ENCODE results near the gene FGB.
"Not testable (repeated sequence)": the region's sequence is repeated elsewhere in the genome, so short reads cannot be mapped to it uniquely, and the experiment has no call there.

FGB gene

DNA sequence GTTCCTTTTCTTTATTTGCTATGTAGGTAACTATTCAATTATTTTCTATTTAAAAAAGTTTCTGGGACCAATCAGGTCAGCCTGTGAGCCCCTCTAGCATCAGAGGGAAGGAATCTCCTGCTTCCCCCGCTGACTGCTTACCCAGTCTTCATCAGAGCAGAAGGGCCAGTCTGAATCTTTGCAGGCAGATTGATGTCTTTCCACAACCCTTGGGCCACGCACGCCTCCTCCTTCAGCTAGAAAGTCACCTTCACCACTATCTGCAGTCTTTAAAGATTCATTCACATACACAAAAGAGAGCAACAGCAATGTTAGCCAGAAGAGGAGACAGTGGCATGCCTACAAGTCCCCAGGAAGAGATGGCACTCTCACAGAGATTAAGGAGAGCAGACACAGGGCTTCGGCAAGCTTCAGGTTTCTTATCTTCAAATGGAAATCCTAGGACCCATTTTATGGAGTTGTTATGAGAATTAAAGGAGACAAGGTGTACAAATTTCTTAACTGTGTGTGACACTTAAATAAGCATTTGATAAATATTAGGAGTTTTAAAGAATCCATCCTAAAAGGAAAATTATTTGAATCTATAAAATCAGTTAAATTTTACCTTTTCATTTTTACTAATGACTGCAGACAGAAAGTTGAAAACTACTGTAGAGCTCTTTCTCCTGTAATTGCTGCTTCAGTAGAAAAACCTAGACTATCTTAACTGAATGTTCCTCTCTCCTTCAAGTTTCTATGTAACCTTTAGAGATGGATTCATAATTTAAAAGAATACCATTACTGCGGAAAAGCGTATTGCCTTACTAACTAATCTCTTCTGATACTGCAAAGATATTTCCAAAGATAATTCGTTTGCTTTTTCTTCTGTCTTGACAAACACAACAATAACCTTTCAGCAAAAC, 26.7 kb downstream of the FGB start:
- no peak for DNase-seq (ENCODE audit: low read depth in 1 of 2, low spot score in 1 of 2)
- no peak for TF ChIP-seq JUND (IDR thresholded peaks at IDR 0.05; ENCODE audit: low read depth)
- in situ Hi-C loops (cut with HindIII; ENCODE audit: low pct_unique_long_range_greater_than_20kb, low sequenced_read_pairs): no loop called here

DNA sequence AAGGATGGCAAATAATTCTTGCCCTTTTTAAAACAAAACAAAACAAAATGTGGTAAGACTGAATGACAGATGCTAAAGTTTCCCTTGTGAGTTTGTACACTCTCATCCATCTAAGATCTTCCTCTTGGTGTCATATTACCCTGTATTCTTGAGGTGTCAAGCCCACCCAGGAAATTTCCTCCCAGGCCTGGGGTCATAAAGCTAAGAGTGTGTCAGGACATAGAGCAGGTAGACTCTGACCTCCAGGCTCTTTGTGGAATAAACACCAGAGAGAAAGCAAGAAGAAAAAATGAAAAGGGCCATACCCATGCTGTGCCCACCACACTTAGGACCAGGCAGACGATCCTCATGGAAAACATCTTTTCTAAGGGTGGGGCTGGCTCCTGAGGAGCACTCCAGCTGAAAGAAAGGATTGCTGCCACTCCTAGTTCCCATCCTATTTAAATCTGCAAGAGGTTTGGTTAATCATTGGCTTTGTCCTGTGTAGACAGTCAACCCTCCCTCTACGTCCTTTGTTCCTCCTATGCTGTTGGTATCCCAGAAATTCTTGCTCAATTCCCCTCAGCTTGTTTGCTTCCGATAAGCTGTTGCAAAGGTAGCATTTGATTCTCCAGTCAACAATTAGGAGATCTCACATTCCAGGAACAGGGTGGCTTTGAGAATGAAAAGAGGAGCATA, 27.7 kb downstream of the FGB start, which contains the start of gene FGA:
Gene FGA (minus strand): TSS at position 414 of the 678 bp plus-strand sequence. CDS start 55 bp downstream, at position 359.
- DNase-seq (ENCODE audit: low read depth in 1 of 2, low spot score in 1 of 2): no peak
- in situ Hi-C loops (cut with HindIII; ENCODE audit: low pct_unique_long_range_greater_than_20kb, low sequenced_read_pairs): no loop called here
- TF ChIP-seq JUND (IDR thresholded peaks at IDR 0.05; ENCODE audit: low read depth): no peak

DNA sequence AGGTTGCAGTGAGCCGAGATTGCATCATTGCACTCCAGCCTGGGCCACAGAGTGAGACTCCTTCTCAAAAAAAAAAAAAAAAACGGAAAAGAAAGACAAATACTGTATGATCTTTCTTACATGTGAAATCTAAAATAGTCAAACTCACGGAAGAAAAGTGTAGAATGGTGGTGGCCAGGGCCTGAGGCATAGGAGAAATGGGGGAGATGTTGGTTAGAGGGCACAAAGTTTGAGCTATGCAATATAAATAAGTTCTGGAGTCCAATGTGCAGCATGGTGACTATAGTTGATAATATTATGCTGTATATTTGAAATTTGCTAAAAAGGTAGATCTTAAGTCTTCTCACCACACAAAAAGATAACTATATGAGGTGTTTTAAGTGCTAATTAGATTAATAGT, 29.1 kb downstream of the FGB start:
- DNase-seq (ENCODE audit: low read depth in 1 of 2, low spot score in 1 of 2): no peak
- in situ Hi-C loops (cut with HindIII; ENCODE audit: low pct_unique_long_range_greater_than_20kb, low sequenced_read_pairs): no loop called here
- no peak for TF ChIP-seq JUND (IDR thresholded peaks at IDR 0.05; ENCODE audit: low read depth)

DNA sequence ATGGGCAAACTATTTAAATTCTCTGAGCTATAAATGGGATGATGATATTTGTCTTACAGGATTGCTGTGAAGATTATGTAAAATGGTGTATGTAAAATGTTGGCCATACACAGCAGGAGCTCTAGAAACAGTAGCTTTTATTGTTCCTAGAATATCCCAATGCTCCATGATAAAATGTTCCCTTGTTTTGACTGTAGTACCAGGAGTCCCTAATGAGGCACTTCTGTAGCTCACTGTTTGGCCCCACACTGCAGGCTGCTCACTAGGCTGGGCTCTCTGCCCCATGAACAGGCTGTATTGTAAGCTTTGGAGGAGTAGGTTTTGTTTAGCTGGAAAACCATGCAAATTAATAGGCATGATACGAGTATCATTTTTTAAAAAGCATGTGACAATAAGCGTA, 31.1 kb downstream of the FGB start:
- DNase-seq (ENCODE audit: low read depth in 1 of 2, low spot score in 1 of 2): no peak
- in situ Hi-C loops (cut with HindIII; ENCODE audit: low pct_unique_long_range_greater_than_20kb, low sequenced_read_pairs): no loop called here
- TF ChIP-seq JUND (IDR thresholded peaks at IDR 0.05; ENCODE audit: low read depth): no peak

DNA sequence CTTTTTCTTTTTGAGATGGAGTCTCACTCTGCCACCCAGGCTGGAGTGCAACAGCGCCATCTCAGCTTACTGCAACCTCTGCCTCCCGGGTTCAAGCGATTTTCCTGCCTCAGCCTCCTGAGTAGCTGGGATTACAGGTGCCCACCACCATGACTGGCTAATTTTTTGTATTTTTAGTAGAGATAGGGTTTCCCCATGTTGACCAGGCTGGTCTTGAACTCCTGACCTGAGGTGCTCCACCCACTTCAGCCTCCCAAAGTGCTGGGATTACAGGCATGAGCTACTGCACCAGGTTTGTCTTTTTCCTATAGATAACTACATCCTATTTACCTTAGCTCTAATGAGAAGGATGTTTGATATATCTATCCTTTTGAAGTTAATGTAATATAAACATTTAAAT, 31.5 kb downstream of the FGB start:
- DNase-seq (ENCODE audit: low read depth in 1 of 2, low spot score in 1 of 2); in situ Hi-C loops (cut with HindIII; ENCODE audit: low pct_unique_long_range_greater_than_20kb, low sequenced_read_pairs): not testable (repeated sequence)

DNA sequence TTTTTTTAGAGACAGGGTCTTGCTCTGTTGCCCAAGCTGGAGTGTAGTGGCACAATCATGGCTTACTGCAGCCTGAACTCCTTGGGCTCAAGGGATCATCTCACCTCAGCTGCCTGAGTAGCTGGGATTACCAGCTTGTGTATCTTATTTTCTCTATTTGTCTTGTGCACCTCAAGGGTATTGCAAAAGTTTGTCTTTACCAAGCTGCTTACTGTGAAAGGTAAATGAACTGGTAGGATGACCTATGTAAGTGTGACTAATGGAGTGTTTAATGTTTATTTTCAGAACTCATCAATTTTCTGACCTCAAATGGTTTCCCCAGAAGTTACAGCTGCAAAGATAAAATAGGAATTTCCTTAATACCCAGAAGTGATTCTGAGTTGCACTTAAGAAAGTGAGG, 33.0 kb downstream of the FGB start:
- in situ Hi-C loops (cut with HindIII; ENCODE audit: low pct_unique_long_range_greater_than_20kb, low sequenced_read_pairs): no loop called here
- DNase-seq (ENCODE audit: low read depth in 1 of 2, low spot score in 1 of 2): peak in 1 of 2 experiments; percentile 59
- no peak for TF ChIP-seq JUND (IDR thresholded peaks at IDR 0.05; ENCODE audit: low read depth)

DNA sequence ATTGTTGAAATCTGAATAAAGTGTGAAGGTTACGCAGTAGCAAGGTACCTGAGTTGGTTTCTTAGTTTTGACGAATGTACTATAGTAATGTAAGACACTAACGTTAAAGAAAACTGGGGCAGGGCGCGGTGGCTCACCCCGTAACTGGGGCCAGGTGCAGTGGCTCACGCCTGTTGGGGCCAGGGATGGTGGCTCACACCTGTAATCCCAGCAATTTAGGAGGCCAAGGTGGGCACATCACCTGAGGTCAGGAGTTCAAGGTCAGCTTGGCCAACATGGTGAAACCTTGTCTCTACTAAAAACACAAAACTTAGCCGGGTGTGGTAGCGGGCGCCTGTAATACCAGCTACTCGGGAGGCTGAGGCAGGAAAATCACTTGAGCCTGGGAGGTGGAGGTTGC, 34.5 kb downstream of the FGB start:
- DNase-seq (ENCODE audit: low read depth in 1 of 2, low spot score in 1 of 2); in situ Hi-C loops (cut with HindIII; ENCODE audit: low pct_unique_long_range_greater_than_20kb, low sequenced_read_pairs): not testable (repeated sequence)

DNA sequence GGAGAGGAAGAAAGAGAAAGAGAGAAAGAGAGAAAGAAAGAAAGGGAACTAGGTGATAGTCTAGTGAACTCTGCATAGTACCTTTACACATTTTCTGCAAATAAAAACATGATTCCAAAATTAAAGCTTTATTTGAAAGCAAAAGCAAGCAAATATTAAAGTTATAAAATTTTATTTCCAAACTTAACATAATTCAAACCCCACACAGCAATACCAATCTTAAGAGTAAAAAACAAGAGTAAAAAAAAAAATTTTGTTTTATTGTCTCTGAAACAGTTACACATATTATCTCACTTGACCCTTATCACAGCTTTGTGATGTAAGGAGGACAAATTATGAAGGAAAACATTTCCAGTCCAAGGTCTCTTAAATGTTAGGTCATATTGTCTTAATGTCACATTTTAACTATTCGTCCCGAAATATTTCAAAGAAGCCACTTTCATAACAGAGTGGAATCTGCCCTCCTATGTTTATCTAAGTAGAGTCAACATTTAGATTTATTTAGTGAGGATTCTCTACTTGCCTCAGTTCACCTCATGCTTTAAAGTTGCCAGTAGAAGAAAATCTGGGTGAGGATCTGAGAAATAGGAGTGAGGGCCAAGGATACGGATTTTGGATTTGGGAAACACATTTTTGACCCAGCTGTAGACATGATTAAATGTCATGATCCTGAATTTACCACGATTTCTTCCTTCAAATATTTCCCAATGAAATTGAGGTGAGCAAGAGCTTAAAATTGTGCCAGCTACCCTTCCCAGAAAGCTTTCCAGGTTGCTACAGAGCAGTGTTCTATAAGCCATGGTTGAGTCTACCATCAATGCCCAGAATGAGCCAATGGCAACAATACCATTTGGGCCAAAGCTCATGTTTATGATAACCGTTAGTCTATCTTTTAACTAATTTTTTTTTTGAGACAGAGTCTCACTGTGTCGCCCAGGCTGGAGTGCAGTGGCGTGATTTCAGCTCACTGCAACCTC, 35.3 kb downstream of the FGB start:
- in situ Hi-C loops (cut with HindIII; ENCODE audit: low pct_unique_long_range_greater_than_20kb, low sequenced_read_pairs): no loop called here
- no peak for TF ChIP-seq JUND (IDR thresholded peaks at IDR 0.05; ENCODE audit: low read depth)
- DNase-seq (ENCODE audit: low read depth in 1 of 2, low spot score in 1 of 2): no peak

DNA sequence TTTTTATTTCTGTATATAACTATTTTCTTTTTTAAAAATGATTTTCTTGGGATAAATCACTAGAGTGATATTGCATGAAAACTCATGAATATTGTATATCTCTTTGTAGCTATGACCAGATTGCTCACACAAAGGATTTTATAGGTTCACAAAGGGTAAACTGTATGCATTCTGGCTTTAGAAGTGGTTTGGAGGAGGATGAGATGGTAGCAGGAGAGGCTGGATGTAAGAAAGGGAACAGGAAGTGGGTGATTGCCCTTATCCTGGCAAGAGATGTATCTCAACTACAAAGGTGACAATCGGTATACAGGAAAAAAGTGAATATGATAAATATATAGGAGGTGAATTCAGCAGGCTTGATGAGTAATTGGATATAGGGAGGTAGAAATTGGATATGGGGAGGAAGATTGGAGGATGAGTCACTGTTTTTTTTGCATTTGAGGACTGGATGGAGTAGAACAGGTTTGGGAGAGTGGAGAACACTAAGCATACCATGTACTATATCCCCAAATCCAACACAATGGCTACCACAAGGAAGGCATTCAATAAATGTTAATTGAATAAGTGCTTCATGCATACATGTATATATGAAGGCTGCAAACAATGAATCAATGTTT, 39.7 kb downstream of the FGB start:
- DNase-seq (ENCODE audit: low read depth in 1 of 2, low spot score in 1 of 2): no peak
- no peak for TF ChIP-seq JUND (IDR thresholded peaks at IDR 0.05; ENCODE audit: low read depth)
- in situ Hi-C loops (cut with HindIII; ENCODE audit: low pct_unique_long_range_greater_than_20kb, low sequenced_read_pairs): no loop called here

DNA sequence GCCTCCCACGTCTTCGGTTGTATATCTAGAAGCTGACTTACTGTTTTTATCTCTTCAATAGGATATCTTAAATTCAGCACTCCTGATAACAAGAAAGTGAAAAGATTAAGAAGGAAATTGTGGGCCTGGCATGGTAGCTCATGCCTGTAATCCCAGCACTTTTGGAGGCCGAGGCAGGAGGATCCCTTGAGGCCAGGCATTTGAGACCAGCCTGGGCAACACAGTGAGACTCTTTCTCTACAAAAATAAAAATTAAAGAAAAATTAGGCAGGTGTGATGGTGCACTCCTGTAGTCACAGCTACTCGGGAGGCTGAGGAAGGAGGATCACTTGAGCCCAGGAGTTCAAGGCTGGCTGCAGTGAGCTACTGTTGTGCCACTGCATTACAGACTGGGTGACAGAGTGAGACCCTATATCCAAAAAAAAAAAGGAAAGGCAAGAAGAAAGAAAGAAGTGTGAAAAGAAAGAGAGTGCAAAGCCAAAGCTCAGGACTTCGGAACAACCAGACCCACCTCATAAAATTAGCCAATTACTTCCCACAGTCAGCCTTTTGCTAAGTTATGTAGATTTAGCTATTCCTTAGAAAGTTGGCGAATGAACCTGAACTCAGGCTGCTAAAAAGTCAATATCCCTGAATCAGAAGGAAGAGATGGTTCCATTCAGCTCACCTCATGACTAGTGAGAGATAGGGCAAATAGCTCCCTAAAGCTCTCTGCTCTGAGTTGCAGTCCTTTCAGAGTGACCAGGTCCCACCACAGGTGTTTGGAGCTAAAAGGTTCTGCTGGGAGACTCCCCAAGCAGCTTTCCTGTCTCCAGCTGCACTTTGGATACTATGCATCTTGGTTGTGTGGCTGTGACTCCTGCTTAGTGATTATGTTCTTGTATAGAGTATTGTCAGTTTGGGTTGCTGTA, 40.5 kb downstream of the FGB start:
- in situ Hi-C loops (cut with HindIII; ENCODE audit: low pct_unique_long_range_greater_than_20kb, low sequenced_read_pairs): no loop called here
- no peak for DNase-seq (ENCODE audit: low read depth in 1 of 2, low spot score in 1 of 2)
- no peak for TF ChIP-seq JUND (IDR thresholded peaks at IDR 0.05; ENCODE audit: low read depth)

DNA sequence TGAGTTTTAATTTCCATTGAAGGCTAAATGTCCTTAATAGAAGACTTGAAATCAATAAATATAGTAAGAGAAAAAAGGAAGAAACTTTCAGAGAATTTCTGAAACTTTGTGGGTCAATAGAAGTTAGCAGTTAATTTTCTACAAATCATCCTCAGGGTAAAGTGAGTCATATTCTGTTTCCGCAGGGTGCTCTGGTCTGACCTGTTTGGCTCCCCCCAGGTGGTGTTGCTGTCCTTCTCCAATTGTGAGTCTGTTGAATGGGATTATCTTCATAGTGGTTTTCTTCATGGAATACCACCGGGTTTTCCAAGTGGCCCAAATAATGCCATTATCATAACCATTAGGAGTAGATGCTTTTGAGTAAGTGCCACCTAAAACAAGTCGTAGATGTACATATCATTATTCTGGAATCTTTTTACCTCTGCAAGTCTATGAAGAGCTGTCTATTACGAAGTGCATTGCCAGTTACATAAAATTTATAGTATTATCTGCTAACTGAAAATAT, 41.9 kb downstream of the FGB start:
- no peak for TF ChIP-seq JUND (IDR thresholded peaks at IDR 0.05; ENCODE audit: low read depth)
- no peak for DNase-seq (ENCODE audit: low read depth in 1 of 2, low spot score in 1 of 2)
- in situ Hi-C loops (cut with HindIII; ENCODE audit: low pct_unique_long_range_greater_than_20kb, low sequenced_read_pairs): no loop called here

Data from T47D (cell line).